Esophagus squamous epithelium (tissue), 4 donors: ENCODE data around the gene IQGAP2.

ENCODE experiments used
- POLR2A ChIP-seq, 4 donors: fragments of 450-650 bp; IDR thresholded peaks; one replicate each; pipeline ENCODE4 v1.6.1; 2017; ENCODE audit warnings: antibody characterized with exemption in 4 of 4, mild to moderate bottlenecking in 4 of 4, moderate library complexity in 3 of 4
- TF ChIP-seq, protein P1 (sequence below), 6 experiments: fragments of 450-650 bp in 4 of 6; fragments of 200-600 bp in 2 of 6; sonication (generic) in 2 of 6; IDR thresholded peaks; one replicate each; pipeline ENCODE4 v1.5.1; 2016 to 2019; ENCODE audit warnings: antibody characterized with exemption in 6 of 6, mild to moderate bottlenecking in 4 of 6, moderate library complexity in 4 of 6

DNA sequence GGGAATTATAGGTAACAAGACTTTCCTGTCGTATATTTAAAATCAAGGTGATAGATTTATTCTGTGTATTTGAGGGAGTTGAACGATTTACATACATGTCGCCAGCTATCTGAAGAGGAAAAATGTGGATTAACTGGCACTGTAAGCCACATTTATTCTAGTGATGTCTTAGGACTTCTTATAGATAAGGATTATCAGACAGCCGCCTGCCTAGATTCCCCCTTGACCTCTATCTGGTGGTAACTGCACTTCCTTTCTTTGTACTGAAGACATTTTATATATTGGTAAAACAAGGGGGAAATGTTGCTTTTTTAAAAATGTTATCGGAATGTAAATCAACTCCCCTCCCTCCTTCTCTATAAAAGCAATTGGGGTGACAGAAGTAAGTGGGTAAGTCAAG, 259.4 kb downstream of the IQGAP2 start:
- TF ChIP-seq POLR2A (IDR thresholded peaks at IDR 0.05): no peak
- TF ChIP-seq, protein P1, sequence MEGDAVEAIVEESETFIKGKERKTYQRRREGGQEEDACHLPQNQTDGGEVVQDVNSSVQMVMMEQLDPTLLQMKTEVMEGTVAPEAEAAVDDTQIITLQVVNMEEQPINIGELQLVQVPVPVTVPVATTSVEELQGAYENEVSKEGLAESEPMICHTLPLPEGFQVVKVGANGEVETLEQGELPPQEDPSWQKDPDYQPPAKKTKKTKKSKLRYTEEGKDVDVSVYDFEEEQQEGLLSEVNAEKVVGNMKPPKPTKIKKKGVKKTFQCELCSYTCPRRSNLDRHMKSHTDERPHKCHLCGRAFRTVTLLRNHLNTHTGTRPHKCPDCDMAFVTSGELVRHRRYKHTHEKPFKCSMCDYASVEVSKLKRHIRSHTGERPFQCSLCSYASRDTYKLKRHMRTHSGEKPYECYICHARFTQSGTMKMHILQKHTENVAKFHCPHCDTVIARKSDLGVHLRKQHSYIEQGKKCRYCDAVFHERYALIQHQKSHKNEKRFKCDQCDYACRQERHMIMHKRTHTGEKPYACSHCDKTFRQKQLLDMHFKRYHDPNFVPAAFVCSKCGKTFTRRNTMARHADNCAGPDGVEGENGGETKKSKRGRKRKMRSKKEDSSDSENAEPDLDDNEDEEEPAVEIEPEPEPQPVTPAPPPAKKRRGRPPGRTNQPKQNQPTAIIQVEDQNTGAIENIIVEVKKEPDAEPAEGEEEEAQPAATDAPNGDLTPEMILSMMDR (IDR thresholded peaks at IDR 0.05): no peak
